Nucleus accumbens (tissue), 56 donors: ENCODE data around the gene FKBP2.
A peak's percentile ranks its signal among the peaks of the same experiment; 100 is the strongest.

Source experiments
- DNase-seq, 56 donors: peaks; one replicate each; lab custom pipeline; 2025; lab: John Stamatoyannopoulos, UW

Gene FKBP2

DNA sequence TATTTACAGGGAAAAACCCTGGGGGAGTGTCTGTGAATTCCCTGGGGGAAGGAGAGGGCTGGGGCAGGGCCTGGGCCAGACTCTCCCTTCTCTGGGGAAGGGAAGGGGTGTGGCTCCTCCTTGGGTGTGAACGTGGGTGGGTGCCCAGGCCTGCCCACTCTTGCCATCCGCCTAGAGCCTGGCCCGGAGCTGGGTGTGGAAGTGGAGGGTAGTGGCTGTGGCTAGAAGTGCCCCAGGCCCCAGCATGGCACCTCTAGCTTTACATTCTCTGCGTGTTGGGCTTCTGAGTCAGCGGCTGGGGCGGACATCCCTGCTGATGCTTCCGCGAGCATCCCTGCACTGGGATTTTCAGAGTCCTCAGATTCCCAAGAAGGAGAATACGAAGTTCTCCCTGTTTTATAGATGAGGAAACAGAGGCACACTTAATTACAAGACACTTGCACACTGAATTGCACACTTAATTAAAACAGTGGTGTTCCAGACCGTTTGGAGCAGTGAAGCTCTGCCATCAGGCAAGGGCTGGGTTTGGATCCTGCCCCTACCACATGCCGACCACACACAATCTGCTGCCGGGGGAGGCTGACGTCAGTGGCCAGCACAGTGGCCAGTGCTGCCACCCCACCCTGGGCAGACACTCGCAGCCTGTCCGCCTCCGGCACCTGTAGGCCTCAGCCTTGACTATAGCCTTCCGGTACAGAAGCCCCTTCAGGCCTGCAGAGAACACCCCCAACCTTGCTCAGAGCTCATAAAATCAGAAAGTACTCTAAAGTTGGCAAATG lies 35.9 kb downstream of the FKBP2 start:
- no peak for DNase-seq

DNA sequence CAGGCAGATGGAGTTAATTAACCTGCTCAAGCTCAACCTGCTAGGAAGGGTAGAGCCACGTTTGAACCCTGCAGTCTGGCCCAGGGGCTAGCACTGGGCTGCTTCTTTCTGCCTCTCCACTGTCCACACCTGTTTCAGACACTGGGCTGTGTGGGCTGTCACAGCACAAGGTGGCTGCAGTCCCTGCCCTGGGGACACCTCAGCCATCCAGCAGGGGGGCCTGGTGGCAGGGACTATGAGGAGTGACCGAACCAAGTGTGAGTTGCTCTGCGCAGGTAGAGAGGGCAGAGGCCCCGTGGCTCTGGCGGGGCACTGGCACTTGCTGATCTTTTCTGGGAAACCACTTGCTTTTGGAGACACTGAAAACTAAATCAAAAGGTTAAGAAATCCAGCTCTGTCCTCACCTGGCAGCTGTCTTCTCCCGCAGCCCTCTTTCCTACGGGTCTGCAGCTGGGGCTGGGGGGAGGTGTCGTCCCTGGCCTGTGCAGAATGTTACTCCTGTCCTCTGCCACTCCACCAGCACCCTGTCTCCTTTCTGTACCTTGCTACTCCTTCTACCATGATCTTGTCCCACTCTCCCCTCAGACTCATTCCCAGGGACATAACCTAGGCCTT lies 37.8 kb downstream of the FKBP2 start:
- no peak for DNase-seq

DNA sequence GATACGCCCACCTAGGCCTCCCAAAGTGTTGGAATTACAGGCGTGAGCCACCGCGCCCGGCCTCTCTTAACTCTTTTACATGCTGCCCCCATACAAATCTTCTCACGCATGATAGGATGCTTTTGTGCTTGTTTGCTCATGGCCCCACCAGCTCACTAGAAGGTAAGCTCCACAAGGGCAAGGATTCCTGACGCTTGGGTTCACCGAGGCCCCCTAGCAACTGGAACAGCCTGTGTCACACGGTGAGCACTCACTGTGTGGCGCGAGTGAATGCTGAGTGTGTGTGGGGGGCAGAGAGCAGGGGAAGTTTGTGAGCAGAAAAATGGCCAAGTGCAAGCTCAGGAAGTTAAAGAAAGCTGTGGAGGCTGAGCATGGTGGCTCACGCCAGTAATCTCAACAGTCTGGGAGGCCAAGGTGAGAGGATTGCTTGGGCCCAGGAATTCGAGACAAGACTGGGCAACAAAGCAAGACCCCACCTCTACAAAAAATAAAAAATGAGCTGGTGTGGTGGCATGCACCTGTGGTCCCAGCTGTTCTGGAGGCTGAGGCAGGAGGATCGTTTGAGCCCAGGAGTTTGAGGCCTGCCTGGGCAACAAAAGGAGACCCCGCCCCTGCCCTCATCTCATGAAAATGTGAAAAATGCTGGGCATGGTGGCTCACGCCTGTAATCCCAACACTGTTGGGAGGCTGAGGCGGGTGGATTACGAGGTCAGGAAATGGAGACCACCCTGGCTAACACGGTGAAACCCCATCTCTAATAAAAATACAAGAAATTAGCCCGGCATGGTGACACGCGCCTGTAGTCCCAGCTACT lies 41.3 kb downstream of the FKBP2 start:
- no peak for DNase-seq

DNA sequence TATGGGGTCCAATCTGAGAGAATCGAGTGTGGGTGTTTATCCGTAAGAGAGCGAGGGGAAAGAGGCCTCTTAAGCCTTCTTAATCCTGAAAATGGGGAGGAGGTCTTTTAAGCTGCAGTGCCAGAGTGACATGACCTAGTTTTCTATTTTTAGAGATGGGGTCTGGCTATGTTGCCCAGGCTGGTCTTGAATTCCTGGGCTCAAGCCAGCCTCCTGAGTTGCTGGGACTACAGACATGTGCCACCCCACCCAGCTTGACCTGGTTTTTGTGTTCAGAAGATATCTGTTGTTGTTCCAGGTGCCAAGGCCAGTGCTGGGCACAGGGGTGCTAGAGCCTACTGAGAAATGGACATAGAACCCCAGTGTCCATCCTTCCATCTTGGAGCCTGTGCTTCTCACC lies 42.2 kb downstream of the FKBP2 start:
- no peak for DNase-seq

DNA sequence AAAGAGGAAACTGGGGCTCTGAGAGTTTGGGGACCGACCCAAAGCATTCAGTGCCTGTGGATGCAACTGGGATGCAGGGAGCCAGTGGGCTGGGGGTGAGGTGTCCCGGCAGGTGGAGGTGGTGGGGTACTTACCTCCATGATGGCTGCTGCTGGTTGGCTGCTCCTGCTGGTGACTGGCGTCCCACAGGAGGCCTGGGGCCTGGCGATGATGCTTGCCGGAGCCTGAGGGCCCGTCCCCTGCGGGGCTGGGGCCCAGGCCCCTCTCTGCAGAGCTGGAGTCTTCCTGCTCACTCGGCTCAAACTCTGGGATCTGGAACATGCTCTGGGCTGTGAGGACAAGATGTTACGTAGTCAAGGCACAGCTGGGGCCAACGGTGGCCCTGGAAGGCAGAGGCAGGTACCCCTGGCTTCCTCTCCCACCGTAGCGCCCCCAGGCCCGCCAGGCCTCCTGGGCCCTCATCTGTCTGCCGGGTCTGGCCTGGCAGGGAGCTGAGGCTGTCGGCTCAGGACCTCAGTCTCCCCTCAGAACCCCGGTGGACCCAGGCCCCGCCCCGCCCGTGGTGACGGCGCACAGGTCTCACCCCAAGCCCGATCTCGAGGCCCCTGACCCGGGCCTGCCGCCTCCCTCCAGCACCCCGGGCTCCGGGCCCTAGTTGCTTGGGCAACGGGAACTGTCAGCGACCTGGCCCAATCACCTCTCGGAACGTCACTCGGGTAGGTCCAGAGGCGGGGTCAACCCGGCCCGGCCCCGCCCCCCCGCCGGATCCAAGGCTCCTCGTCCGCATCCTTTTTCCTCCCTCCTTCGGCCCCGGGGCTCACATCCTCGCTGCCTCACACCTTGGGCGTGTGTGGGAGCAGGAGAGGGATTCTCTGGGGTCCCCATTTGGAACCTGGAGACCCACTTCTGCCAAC lies 43.4 kb downstream of the FKBP2 start, which contains the start of gene BAD:
Gene BAD, minus strand, starts transcription at position 618 of the 914 bp plus-strand sequence. Its CDS starts 297 bp downstream, at position 321.
- DNase-seq = peak; percentile 77 to 98 (median 94)

DNA sequence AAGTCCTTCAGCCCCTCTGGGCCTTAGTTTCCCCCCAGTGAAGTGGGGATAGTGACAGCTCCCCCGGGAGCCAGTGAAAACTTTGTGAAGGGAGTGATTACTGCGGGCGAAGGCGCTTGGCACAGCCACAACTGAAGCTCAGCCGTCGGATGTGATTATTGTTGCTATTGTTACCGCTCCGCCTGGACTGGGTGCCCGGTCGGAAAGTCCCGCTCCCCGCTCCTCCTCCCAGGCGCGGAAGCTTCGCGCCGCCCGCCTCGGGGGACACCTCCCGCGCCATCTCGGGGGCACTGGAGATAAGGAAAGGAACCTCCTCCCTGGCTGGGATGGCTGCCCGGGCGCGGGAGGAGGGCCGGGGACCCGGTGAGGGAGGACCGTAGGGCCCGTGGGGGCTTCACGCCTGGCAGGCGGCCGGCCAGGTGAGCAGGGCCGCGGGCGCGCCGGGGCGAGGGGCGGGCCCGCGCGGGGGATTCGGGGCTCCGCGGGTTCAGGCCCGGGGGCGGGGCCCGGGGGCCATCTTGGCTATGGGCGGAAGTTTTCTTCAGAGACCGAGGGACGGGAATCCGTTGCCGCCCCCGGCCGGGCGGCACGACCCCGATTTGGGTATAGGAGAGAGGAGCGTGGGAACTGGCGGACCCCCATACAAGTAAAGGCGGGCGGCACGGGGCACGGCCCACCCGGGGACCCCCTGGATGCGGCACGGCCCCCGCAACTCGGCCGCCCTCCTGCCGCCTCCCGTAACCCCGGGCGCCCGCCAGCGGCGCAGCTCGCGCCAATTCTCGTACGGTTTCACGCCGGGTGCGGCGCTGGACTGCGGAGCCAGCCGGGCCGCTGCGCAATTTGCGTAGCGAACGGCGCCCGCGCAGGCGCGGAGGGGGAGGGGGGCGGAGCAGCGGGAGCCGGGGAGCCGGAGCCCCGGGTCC lies 44.3 kb downstream of the FKBP2 start, which contains the start of gene GPR137:
Gene GPR137, plus strand, starts transcription at position 887 of the 923 bp plus-strand sequence. CDS start 677 bp downstream, outside the sequence.
- peak in 54 of 56 donors; percentile 62 to 99 (median 87) for DNase-seq

DNA sequence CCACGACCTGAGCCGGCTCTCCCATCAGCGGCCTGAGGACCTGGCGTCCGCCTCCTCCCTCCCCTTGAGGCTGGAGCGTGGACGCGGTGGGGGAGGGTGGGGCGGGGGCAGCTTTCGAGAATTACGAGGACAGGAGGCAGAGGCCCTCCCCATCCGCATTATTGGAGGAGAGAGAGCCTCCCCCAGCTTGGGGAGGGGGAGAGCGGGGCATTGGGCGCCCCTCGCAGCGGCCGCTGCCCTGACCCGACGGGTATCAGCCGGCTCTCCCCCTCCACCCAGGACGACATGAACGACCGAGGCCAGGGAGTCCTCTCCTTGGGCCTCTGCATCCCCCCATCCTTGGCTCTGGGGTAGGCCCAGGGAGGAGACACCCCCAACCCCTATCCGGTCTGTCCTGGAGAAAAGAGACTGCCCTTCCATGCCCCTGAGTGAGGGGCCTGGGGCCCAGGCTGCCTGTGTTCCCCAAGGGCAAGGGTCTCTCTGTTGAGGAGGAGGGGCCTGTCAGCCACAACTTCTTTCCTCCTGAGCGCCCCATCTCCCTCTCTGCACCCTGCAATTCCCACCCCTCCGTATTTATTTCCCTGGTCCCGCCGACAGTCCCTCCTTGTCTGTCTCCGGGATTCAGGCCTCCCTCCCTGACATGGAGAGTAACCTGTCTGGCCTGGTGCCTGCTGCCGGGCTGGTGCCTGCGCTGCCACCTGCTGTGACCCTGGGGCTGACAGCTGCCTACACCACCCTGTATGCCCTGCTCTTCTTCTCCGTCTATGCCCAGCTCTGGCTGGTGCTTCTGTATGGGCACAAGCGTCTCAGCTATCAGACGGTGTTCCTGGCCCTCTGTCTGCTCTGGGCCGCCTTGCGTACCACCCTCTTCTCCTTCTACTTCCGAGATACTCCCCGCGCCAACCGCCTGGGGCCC lies 45.2 kb downstream of the FKBP2 start:
- no peak for DNase-seq

DNA sequence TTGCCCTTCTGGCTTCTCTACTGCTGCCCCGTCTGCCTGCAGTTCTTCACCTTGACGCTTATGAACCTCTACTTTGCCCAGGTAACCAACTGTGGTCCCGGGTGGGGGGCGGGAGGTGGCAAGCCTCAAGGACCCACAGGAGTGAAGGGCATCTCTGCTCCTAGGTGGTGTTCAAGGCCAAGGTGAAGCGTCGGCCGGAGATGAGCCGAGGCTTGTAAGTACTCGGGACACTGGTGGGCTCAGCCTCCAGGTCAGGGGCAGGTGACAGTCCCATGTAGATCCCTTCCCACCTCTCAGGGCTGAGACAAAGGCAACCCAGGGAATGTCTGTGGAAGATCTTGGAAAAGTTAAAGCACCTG lies 45.9 kb downstream of the FKBP2 start:
- no peak for DNase-seq

DNA sequence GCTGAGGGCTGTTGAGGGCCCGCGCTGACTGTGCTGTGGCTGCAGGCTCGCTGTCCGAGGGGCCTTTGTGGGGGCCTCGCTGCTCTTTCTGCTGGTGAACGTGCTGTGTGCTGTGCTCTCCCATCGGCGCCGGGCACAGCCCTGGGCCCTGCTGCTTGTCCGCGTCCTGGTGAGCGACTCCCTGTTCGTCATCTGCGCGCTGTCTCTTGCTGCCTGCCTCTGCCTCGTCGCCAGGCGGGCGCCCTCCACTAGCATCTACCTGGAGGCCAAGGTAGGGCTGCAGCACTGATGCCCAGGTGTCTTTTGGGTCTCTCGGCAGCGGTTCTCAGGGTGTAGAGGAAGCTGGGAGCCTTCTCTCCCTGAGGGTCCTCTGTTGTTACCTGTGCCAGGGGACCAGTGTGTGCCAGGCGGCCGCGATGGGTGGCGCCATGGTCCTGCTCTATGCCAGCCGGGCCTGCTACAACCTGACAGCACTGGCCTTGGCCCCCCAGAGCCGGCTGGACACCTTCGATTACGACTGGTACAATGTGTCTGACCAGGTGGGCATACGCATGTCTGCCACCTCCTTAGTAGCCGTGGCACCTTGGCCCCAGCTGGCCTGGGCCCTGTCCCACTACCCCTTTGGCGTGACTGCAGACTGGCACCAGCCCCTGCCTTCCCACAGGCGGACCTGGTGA lies 46.9 kb downstream of the FKBP2 start:
- DNase-seq = no peak

DNA sequence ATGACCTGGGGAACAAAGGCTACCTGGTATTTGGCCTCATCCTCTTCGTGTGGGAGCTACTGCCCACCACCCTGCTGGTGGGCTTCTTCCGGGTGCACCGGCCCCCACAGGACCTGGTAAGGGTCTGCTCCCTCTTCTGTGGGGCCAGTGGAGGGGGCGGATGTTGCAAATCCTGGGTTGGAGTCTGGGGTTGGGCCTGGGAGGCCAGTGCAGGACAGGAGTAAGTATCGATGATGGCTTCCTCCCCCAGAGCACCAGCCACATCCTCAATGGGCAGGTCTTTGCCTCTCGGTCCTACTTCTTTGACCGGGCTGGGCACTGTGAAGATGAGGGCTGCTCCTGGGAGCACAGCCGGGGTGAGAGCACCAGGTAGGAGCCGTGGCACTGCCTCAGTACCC lies 47.5 kb downstream of the FKBP2 start:
- DNase-seq = no peak

DNA sequence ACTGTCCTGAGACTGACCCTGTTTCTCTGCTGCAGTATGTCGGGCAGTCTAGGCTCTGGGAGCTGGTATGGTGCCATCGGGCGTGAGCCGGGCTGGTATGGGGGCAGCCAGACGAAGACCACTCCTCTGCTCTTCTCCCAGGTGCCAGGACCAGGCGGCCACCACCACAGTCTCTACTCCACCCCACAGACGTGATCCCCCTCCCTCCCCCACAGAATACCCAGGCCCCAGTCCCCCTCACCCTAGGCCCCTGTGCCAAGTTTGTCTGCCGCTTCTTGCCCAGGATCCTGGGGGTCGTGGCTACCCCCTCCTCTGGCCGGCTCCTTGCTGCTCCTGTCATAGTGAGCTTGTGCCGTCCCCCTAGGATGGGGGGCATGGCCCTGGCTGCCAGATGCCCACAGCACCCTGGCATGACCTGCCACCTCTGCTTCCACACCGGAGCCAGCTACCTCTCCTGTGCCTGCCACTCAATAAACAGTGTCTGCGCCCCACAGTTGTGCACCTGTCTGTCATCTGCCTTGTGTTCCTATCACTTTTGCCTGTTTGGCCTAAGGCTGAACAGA lies 48.2 kb downstream of the FKBP2 start:
- DNase-seq = no peak

DNA sequence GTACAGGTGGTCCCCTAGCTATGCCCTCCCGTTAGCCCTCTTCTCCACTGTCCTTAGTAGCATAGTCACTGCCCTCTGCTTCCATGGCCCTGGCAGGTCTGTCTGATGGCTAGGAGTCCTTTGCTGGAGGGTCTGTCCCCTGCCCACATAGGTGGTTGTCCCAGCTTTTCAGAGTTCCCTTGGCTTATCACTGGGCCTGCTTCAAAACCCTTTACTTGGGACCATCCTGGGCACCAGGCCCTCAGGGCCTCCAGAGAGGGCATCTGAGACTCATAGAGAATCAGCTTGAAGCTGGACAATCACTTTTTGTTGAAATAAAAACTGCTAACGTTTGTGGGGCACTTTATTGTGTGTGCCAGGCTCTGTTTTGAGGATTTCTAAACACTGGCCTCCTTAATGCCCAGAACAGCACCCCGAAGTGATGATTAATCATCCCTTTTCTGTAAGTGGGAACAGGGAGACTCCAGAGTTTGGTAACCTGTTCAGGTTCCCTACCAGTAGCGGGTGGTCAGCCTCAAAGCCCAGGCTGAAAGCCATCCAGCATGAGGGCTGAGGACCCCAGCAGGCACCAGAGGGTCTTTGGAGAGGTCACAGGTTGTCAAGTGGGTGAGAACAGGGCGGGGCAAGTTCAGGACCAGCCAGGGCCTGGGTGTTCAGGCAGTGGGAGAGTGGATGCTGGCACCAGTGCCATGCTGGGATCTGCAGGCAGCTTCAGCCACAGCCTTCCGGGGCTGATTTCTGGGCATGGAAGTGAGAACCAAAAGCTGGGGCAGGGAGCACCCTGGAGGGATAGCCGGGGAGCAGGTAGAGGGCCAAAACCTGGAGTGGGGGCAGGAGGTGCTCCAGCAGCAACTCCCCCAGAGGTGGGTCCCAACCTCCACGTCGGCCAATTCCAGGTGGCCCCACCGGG lies 49.7 kb downstream of the FKBP2 start:
- no peak for DNase-seq

DNA sequence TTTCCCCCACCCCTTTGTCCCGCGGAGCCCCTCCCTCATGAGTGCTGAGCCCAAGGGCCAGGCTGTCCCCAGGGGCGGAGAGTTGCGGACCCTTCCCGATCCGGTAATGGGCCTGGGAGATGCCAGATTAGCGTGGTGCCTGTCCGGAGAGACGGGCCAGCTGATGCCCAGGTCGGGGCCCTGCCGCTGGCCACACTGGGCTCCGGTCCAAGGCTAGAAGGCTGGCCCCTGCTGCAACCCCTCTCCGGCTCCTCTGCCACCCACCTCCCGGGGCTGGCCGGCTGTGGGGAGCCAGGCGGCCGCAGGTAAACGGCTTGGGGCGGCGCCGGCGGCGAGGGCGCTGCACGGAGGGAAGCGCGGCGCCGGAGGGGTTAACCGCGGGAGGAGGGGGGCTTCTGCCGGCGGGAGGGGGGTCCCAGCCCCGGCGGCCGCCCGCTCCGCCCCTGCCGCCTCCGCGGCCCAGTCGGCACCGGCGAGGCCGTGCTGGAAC lies 50.4 kb downstream of the FKBP2 start, which contains the start of gene KCNK4:
Gene KCNK4, plus strand, starts transcription at position 41 of the 490 bp plus-strand sequence. CDS start 1,717 bp downstream, outside the sequence.
- DNase-seq = peak in 1 of 56 donors; percentile 45

DNA sequence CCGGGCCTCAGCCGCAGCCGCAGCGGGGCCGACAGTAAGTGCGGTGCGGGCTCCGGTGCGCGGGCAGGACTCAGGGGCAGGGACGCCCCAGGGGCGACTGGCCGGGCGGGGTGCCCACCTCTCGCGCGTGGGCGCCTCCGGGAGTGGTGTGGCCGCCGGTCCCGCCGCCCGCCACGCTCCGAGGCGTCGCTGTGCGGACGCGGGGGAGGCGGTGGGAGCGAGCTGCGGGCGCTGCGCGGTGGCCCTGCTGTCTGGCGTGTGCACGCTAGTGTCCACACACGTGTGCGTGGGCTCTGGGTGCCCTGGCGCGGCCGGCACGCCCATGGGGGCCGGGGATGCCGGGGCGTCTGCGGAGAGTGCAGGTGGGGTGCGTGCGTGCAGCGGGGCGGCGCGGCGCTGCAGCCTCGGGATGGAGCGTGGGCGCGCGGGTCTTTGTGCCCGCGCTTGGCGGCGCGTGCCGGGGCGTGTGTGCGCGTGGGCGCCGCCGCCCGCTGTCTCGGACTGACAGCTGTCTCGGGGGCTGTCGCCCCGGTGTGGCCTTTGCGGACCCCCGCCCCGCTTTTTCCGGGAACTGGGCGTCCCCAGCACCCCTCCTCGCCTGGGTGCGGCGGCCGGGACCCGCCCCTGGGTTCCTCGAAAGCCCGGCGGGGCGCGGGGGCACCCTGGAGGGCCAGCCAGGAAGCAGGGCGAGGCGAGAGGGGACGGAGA lies 51.0 kb downstream of the FKBP2 start:
- DNase-seq = peak in 2 of 56 donors; percentile 15 to 55
